Liver (tissue), 9 donors: ENCODE data around the gene PHYKPL. TPM values are rescaled to one million over a fixed set of nuclear protein-coding genes. Genes with fewer than 3 reads are reported as not detected.

Experiments used
- DNase-seq: peaks from one replicate; pipeline ENCODE4 v3.0.0-alpha.2; 2017; ENCODE audit warnings: low spot score
- H3K27ac ChIP-seq, 2 donors: one replicate each; pipeline ENCODE4 v1.7.0; 2013; ENCODE audit warnings: inconsistent platforms in 2 of 2, low read length in 2 of 2, control low read depth in 1 of 2, low read depth in 1 of 2, mild to moderate bottlenecking in 1 of 2
- H3K27me3 ChIP-seq, 4 donors: one replicate each; pipeline versions ENCODE4 v1.6.1 to v1.7.0; 2013; ENCODE audit warnings: low read length in 3 of 4, inconsistent platforms in 1 of 4, mild to moderate bottlenecking in 1 of 4, moderate library complexity in 1 of 4; ENCODE audit not compliant: control insufficient read depth in 4 of 4, insufficient read depth in 4 of 4
- H3K36me3 ChIP-seq, 4 donors: one replicate each; pipeline versions ENCODE4 v1.6.1 to v1.7.0; 2013; ENCODE audit warnings: low read length in 3 of 4, mild to moderate bottlenecking in 3 of 4, low read depth in 1 of 4, moderate library complexity in 1 of 4; ENCODE audit not compliant: control insufficient read depth in 4 of 4, insufficient read depth in 3 of 4
- H3K4me1 ChIP-seq, 4 donors: one replicate each; pipeline versions ENCODE4 v1.6.1 to v1.7.0; 2013; ENCODE audit warnings: low read length in 3 of 4, mild to moderate bottlenecking in 3 of 4, moderate library complexity in 1 of 4; ENCODE audit not compliant: control insufficient read depth in 4 of 4, insufficient read depth in 4 of 4
- H3K4me3 ChIP-seq, 3 donors: one replicate each; pipeline versions ENCODE4 v1.6.1 to v1.7.0; 2013; ENCODE audit warnings: low read length in 3 of 3, control low read depth in 1 of 3, low read depth in 1 of 3, mild to moderate bottlenecking in 1 of 3
- H3K9ac ChIP-seq, 2 donors: one replicate each; pipeline ENCODE4 v1.7.0; 2013; ENCODE audit warnings: low read length in 2 of 2, mild to moderate bottlenecking in 2 of 2, moderate library complexity in 2 of 2, control low read depth in 1 of 2, low read depth in 1 of 2
- H3K9me3 ChIP-seq, 4 donors: one replicate each; pipeline versions ENCODE4 v1.6.1 to v1.7.0; 2013; ENCODE audit warnings: low read length in 3 of 4; ENCODE audit not compliant: control insufficient read depth in 4 of 4
- ATF3 ChIP-seq: IDR thresholded peaks from 2 replicates; pipeline ENCODE4 v1.6.1; 2016; ENCODE audit warnings: antibody characterized with exemption
- CTCF ChIP-seq: fragments of 150-350 bp; IDR thresholded peaks from 2 replicates; pipeline ENCODE4 v1.5.1; 2017; ENCODE audit warnings: improper control_type of control experiment, low read depth, low read length; ENCODE audit not compliant: missing input control
- EGR1 ChIP-seq, 2 donors: IDR thresholded peaks; 2 replicates each; pipeline ENCODE4 v1.6.1; 2016 to 2018; ENCODE audit warnings: antibody characterized with exemption in 2 of 2, low read depth in 2 of 2
- FOXA1 ChIP-seq: IDR thresholded peaks from 2 replicates; pipeline ENCODE4 v1.6.1; 2016; ENCODE audit warnings: antibody characterized with exemption
- FOXA2 ChIP-seq: IDR thresholded peaks from 2 replicates; pipeline ENCODE4 v1.6.1; 2016; ENCODE audit warnings: antibody characterized with exemption
- GABPA ChIP-seq, 2 donors: IDR thresholded peaks in 1 of 2; conservative IDR thresholded peaks in 1 of 2; 2 replicates each; pipeline ENCODE4 v1.6.1; 2016; ENCODE audit warnings: antibody characterized with exemption in 2 of 2, mild to moderate bottlenecking in 1 of 2, moderate library complexity in 1 of 2
- HNF4A ChIP-seq, 2 donors: conservative IDR thresholded peaks; 2 replicates each; pipeline ENCODE4 v1.6.1; 2016; ENCODE audit warnings: antibody characterized with exemption in 2 of 2, mild to moderate bottlenecking in 2 of 2
- HNF4G ChIP-seq: IDR thresholded peaks from 2 replicates; pipeline ENCODE4 v1.6.1; 2016; ENCODE audit warnings: antibody characterized with exemption
- JUND ChIP-seq, 2 donors: IDR thresholded peaks; 2 replicates each; pipeline ENCODE4 v1.6.1; 2016; ENCODE audit warnings: antibody characterized with exemption in 2 of 2
- MAX ChIP-seq: IDR thresholded peaks from 2 replicates; pipeline ENCODE4 v1.6.1; 2016; ENCODE audit warnings: antibody characterized with exemption
- NR2F2 ChIP-seq: IDR thresholded peaks from 2 replicates; pipeline ENCODE4 v1.6.1; 2016; ENCODE audit warnings: antibody characterized with exemption
- RAD21 ChIP-seq, 2 donors: IDR thresholded peaks; 2 replicates each; pipeline ENCODE4 v1.6.1; 2016; ENCODE audit warnings: antibody characterized with exemption in 2 of 2, mild to moderate bottlenecking in 2 of 2
- REST ChIP-seq: IDR thresholded peaks from 2 replicates; pipeline ENCODE4 v1.6.1; 2016; ENCODE audit warnings: antibody characterized with exemption, mild to moderate bottlenecking
- RXRA ChIP-seq, 2 donors: IDR thresholded peaks; 2 replicates each; pipeline ENCODE4 v1.6.1; 2017 to 2018; ENCODE audit warnings: antibody characterized with exemption in 2 of 2, mild to moderate bottlenecking in 1 of 2
- SP1 ChIP-seq: IDR thresholded peaks from 2 replicates; pipeline ENCODE4 v1.6.1; 2018; ENCODE audit warnings: antibody characterized with exemption, mild to moderate bottlenecking
- TAF1 ChIP-seq: conservative IDR thresholded peaks from 2 replicates; pipeline ENCODE4 v1.6.1; 2016; ENCODE audit warnings: antibody characterized with exemption, mild to moderate bottlenecking
- YY1 ChIP-seq: IDR thresholded peaks from 2 replicates; pipeline ENCODE4 v1.6.1; 2016; ENCODE audit warnings: antibody characterized with exemption, mild to moderate bottlenecking
- ZBTB33 ChIP-seq: IDR thresholded peaks from 2 replicates; pipeline ENCODE4 v1.6.1; 2016; ENCODE audit warnings: antibody characterized with exemption
- WGBS: extraction: QIAGEN DNeasy Blood & Tissue Kit; methylation state at CpG from one replicate; pipeline ENCODE4 v1.1.7; 2013; 5-methylcytosine and 5-hydroxymethylcytosine counted together
- polyA plus RNA-seq, 2 donors: library from polyadenylated mRNA; stranded (reverse) in 1 of 2; unstranded in 1 of 2; fragments of 200-250 nt in 1 of 2; fragments of >200 nt in 1 of 2; fragmentation: Nextera tagmentation in 1 of 2; extraction: Ambion mirVana in 1 of 2; gene quantifications; one replicate each; pipeline versions ENCODE4 v1.2.1 to v1.2.3, GENCODE V29; 2013 to 2015
- total RNA-seq, 2 donors: library from RNA; depleted of rRNA; stranded (reverse); fragments of >200 nt; gene quantifications; one replicate each; pipeline ENCODE4 v1.2.3, GENCODE V29; 2014
- donor health status: healthy.
- donor health status: healthy.
- donor health status: healthy.
- donor health status: healthy.
- donor health status: healthy.

The PHYKPL gene
- total and polyA plus RNA-seq, 4 donors = 25.6 to 103 (median 45.0) TPM

GRCh38 chr5:178170455-178170854 lies 62.1 kb downstream of the PHYKPL start (continued):
- TF ChIP-seq REST (no peak), EGR1 (IDR thresholded peaks at IDR 0.05; ENCODE audit: low read depth in 2 of 2) (no peak)

GRCh38 chr5:178165581-178165980 lies 67.0 kb downstream of the PHYKPL start:
- no peaks in the 10 kb centered on the region for H3K36me3 ChIP-seq
- H3K4me3 ChIP-seq = peak overlapping the region in 1 of 3 donors; percentile 22
- WGBS = 31% methylated on average over 38 of the region's 38 CpGs
- H3K4me1 ChIP-seq = peaks cover 0 to 7% (median 5%) of the 10 kb centered on the region in 4 donors
- H3K9ac ChIP-seq = no peak overlapping the region
- H3K9me3 ChIP-seq = no peaks in the 10 kb centered on the region
- no peaks in the 10 kb centered on the region for H3K27me3 ChIP-seq
- TF ChIP-seq REST (no peak), TAF1 (no peak), MAX (no peak), GABPA (IDR thresholded peaks at IDR 0.05 in 1 of 2, conservative IDR thresholded peaks at IDR 0.05 in 1 of 2) (no peak), HNF4G (no peak), SP1 (no peak), FOXA2 (no peak), CTCF (no peak), RAD21 (IDR thresholded peaks at IDR 0.05) (no peak), EGR1 (IDR thresholded peaks at IDR 0.05; ENCODE audit: low read depth in 2 of 2) (no peak), FOXA1 (no peak), ZBTB33 (no peak), RXRA (IDR thresholded peaks at IDR 0.05) (no peak), JUND (IDR thresholded peaks at IDR 0.05) (no peak), ATF3 (no peak), YY1 (no peak), NR2F2 (no peak), HNF4A (conservative IDR thresholded peaks at IDR 0.05) (no peak)
- H3K27ac ChIP-seq = no peak overlapping the region
- no peak for DNase-seq
